Endodermal cell (in vitro differentiated cells): ENCODE results near the gene HOXD3. TPM values are rescaled to one million over a fixed set of nuclear protein-coding genes. Genes with fewer than 3 reads are reported as not detected.

ENCODE experiments used
- DNase-seq: peaks from one replicate; pipeline ENCODE4 v3.0.0-alpha.2; 2017
- H3K27ac ChIP-seq: 2 replicates; pipeline ENCODE4 v1.5.1; 2013; ENCODE audit warnings: mild to moderate bottlenecking, low read depth, low read length, moderate library complexity
- H3K27me3 ChIP-seq: 2 replicates; pipeline ENCODE4 v1.6.1; 2013; ENCODE audit warnings: mild to moderate bottlenecking, low read length, moderate library complexity; ENCODE audit not compliant: insufficient read depth, control insufficient read depth, poor library complexity, severe bottlenecking
- H3K36me3 ChIP-seq: 2 replicates; pipeline ENCODE4 v1.7.0; 2013; ENCODE audit warnings: mild to moderate bottlenecking, low read length, moderate library complexity; ENCODE audit not compliant: control insufficient read depth, insufficient read depth
- H3K4me1 ChIP-seq: one replicate; pipeline ENCODE4 v1.7.0; 2013; ENCODE audit warnings: low read length; ENCODE audit not compliant: control insufficient read depth, insufficient read depth
- H3K4me3 ChIP-seq: 2 replicates; pipeline ENCODE4 v1.5.1; 2013; ENCODE audit warnings: mild to moderate bottlenecking, low read length, moderate library complexity
- H3K9ac ChIP-seq: 2 replicates; pipeline ENCODE4 v1.6.1; 2013; ENCODE audit warnings: mild to moderate bottlenecking, low read length, moderate library complexity; ENCODE audit not compliant: poor library complexity, severe bottlenecking; ENCODE audit errors: extremely low read depth
- H3K9me3 ChIP-seq: 2 replicates; pipeline ENCODE4 v1.6.1; 2013; ENCODE audit warnings: mild to moderate bottlenecking, low read length, moderate library complexity; ENCODE audit not compliant: control insufficient read depth
- H3K27ac Mint-ChIP-seq: 2 replicates; pipeline ENCODE4 v1.8.0; 2020; ENCODE audit warnings: mixed read lengths
- H3K27me3 Mint-ChIP-seq: 2 replicates; pipeline ENCODE4 v1.8.0; 2021; ENCODE audit warnings: mild to moderate bottlenecking, mixed read lengths; ENCODE audit not compliant: insufficient read depth
- H3K36me3 Mint-ChIP-seq: 2 replicates; pipeline ENCODE4 v1.8.0; 2020; ENCODE audit warnings: low read depth, mixed read lengths
- H3K4me1 Mint-ChIP-seq: 2 replicates; pipeline ENCODE4 v1.8.0; 2020; ENCODE audit warnings: mixed read lengths
- H3K4me3 Mint-ChIP-seq: 2 replicates; pipeline ENCODE4 v1.8.0; 2020; ENCODE audit warnings: mild to moderate bottlenecking, moderate library complexity, mixed read lengths
- H3K9me3 Mint-ChIP-seq: 2 replicates; pipeline ENCODE4 v1.8.0; 2020; ENCODE audit warnings: mild to moderate bottlenecking, mixed read lengths
- WGBS, 2 experiments: methylation state at CpG; one replicate each; pipeline versions ENCODE4 v1.1.5 to v1.1.7; 2013; ENCODE audit warnings: missing lambda C conversion rate in 2 of 2, mixed read lengths in 1 of 2; ENCODE audit not compliant: insufficient coverage in 1 of 2, insufficient read length in 1 of 2; 5-methylcytosine and 5-hydroxymethylcytosine counted together
- total RNA-seq, 2 donors: library from RNA; stranded (reverse); fragmentation: NEBNext Ultra II Directional in 1 of 2; extraction: Animal tissue kit (Norgen Biotek cat#: 25700) in 1 of 2; gene quantifications; 2 replicates in 1 of 2; 3 replicates in 1 of 2; pipeline ENCODE4 v1.2.1, GENCODE V29; 2021
- TF ChIP-seq, protein P1 (sequence below): fragments of 200-600 bp; sonication (generic); conservative IDR thresholded peaks from 2 replicates; pipeline ENCODE4 v1.5.0; 2021; ENCODE audit warnings: antibody characterized with exemption, mild to moderate bottlenecking

The HOXD3 gene
- total RNA-seq, 2 donors from 2014 or later: not detected

DNA sequence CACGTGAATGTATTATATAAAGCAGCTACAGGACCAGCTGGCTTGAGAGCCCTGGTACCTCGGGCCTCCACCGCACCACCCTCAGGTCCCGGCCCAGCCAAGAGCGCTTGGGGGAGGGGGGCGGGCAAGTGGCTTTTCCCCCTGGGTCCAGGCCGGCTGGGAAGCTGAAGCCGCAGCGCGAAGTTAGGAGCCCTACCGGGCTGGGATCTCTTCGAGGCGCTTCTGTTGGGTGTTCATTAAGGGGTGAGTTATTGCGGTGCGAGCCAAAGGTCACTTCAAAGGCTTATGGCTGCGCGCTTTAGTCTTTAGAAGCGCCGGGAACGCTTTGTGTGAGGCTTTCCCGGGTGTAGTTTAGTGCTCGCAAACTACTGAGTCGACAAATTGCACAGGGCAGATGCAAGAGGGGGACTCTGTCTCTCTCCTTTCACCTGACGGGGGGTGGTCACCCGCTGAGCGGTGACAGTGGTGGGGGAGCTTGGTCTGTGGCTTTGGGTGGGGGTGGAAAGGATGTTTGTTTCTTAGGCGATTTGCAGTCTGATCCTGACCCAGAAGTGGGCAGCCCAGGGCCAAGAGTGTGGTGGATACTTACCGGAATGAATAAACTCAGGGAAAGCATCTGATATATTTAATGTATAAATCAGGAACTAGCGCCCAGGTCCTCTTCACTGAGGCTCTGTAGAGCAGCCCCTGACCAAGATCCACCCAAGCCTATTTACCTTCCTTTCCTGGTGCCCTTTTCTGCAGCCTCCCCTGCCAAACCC lies 6.0 kb downstream of the HOXD3 start:
- Mint-ChIP-seq H3K27me3 (peaks cover 99% of the 10 kb centered on the region), H3K9me3 (no peaks in the 10 kb centered on the region), H3K4me1 (peaks cover 16% of the 10 kb centered on the region), H3K27ac (no peak overlapping the region), H3K36me3 (no peaks in the 10 kb centered on the region), H3K4me3 (no peak overlapping the region)
- TF ChIP-seq, protein P1, sequence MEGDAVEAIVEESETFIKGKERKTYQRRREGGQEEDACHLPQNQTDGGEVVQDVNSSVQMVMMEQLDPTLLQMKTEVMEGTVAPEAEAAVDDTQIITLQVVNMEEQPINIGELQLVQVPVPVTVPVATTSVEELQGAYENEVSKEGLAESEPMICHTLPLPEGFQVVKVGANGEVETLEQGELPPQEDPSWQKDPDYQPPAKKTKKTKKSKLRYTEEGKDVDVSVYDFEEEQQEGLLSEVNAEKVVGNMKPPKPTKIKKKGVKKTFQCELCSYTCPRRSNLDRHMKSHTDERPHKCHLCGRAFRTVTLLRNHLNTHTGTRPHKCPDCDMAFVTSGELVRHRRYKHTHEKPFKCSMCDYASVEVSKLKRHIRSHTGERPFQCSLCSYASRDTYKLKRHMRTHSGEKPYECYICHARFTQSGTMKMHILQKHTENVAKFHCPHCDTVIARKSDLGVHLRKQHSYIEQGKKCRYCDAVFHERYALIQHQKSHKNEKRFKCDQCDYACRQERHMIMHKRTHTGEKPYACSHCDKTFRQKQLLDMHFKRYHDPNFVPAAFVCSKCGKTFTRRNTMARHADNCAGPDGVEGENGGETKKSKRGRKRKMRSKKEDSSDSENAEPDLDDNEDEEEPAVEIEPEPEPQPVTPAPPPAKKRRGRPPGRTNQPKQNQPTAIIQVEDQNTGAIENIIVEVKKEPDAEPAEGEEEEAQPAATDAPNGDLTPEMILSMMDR: no peak
- Histone ChIP-seq H3K36me3 (no peaks in the 10 kb centered on the region), H3K4me1 (no peaks in the 10 kb centered on the region), H3K27me3 (peaks cover 100% of the 10 kb centered on the region), H3K9me3 (peaks cover 9% of the 10 kb centered on the region), H3K27ac (no peak overlapping the region), H3K4me3 (no peak overlapping the region), H3K9ac (no peak overlapping the region)
- DNase-seq: peak; percentile 55
- 2% methylated on average over 10 to 29 of the region's 29 CpGs for WGBS, 2 experiments

DNA sequence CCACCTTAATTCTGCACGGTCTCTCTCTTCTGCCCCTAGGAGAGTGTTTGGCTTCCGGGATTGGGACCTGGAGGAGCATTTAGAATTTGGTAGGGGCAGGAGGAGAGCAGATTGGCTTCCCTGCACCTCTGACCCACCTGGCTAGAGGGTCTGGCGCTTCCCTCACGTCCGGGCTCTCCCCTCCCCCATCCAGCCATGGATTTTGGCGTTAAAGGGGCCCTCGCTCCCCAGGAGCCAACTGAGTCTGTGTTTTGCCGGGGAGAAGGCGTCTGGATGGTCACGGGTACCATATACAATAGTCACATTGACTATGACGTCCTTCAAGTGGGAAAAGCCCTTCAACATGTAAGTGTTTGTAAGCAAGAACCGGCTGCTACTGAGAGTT lies 6.6 kb downstream of the HOXD3 start:
- Mint-ChIP-seq H3K27ac (no peak overlapping the region), H3K4me3 (no peak overlapping the region), H3K27me3 (peaks cover 99% of the 10 kb centered on the region), H3K4me1 (peaks cover 15% of the 10 kb centered on the region), H3K36me3 (no peaks in the 10 kb centered on the region), H3K9me3 (no peaks in the 10 kb centered on the region)
- TF ChIP-seq, protein P1: no peak
- H3K36me3 ChIP-seq: no peaks in the 10 kb centered on the region
- peak; percentile 60 for DNase-seq
- H3K27me3 ChIP-seq: peaks cover 100% of the 10 kb centered on the region
- no peaks in the 10 kb centered on the region for H3K4me1 ChIP-seq
- WGBS, 2 experiments: 0 to 6% methylated on average over 3 to 12 of the region's 12 CpGs
- no peak overlapping the region for H3K4me3 ChIP-seq
- H3K9me3 ChIP-seq: peaks cover 9% of the 10 kb centered on the region
- no peak overlapping the region for H3K9ac ChIP-seq
- H3K27ac ChIP-seq: no peak overlapping the region

DNA sequence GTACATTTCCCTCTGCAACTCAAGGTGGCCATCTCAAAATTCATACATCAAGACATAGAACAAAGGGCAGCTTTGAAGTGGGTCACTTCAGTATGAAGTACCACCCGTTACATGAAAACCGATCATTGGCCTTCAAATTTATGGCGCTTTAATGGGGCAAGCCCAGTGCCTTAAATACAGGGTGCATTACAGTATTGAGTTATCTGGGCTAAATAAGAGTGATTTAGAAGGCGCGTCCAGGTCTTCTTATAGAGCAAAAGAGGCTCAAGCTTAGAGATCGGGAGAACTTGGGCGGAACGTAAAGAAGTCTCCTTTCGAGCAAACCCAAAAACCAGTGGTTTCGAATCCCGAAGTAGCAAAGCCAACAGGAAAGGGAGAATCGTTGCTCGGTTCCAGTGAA lies 7.1 kb downstream of the HOXD3 start:
- H3K27me3 Mint-ChIP-seq: peaks cover 99% of the 10 kb centered on the region

More for the DNA sequence above, 7.1 kb downstream of the HOXD3 start:
- Histone ChIP-seq H3K27me3 (peaks cover 100% of the 10 kb centered on the region), H3K4me1 (no peaks in the 10 kb centered on the region), H3K36me3 (no peaks in the 10 kb centered on the region), H3K4me3 (no peak overlapping the region), H3K27ac (no peak overlapping the region), H3K9ac (no peak overlapping the region), H3K9me3 (peaks cover 9% of the 10 kb centered on the region)
- Mint-ChIP-seq H3K4me3 (no peak overlapping the region), H3K9me3 (no peaks in the 10 kb centered on the region), H3K36me3 (no peaks in the 10 kb centered on the region), H3K27ac (no peak overlapping the region), H3K4me1 (peaks cover 15% of the 10 kb centered on the region)
- DNase-seq: no peak
- TF ChIP-seq, protein P1: no peak
- WGBS, 2 experiments: 11 to 16% methylated on average over 13 of the region's 13 CpGs
